GM13977 (cell line): Measurements from ENCODE around the gene NPL.

ENCODE experiments used
- DNase-seq: peaks from one replicate; pipeline ENCODE4 v3.0.0; 2012; ENCODE audit warnings: low spot score
- CTCF ChIP-seq: IDR thresholded peaks from 2 replicates; pipeline ENCODE4 v1.5.1; 2012; ENCODE audit warnings: mild to moderate bottlenecking, control low read depth; ENCODE audit not compliant: insufficient read depth; ENCODE audit errors: extremely low read depth, missing control alignments
- in situ Hi-C: fragments of 300-500 bp; cut with MboI; formaldehyde crosslinking; loops from one replicate; pipeline ENCODE4 v1.12.0; 2022; ENCODE audit warnings: low sequenced_read_pairs, low pct_unique_long_range_greater_than_20kb, mixed read lengths, inconsistent platforms; ENCODE audit not compliant: unreplicated experiment

NPL gene

GRCh38 chr1:182857212-182857611 is 67.6 kb downstream of the NPL start:
- DNase-seq, result no peak
- in situ Hi-C loops, result no loop called here
- no peak for TF ChIP-seq CTCF

- TF ChIP-seq CTCF, result no peak
- in situ Hi-C loops, result no loop called here
- DNase-seq, result no peak
Measured at GRCh38 chr1:182860658-182861057, 71.1 kb downstream of the NPL start.

GRCh38 chr1:182861994-182862393 is 72.4 kb downstream of the NPL start:
- TF ChIP-seq CTCF, result no peak
- DNase-seq, result no peak
- in situ Hi-C loops, result no loop called here

- in situ Hi-C loops, result no loop called here
- TF ChIP-seq CTCF, result no peak
- no peak for DNase-seq
Measured at GRCh38 chr1:182862827-182863226, 73.3 kb downstream of the NPL start.

- DNase-seq, result no peak
- no peak for TF ChIP-seq CTCF
- in situ Hi-C loops, result no loop called here
Measured at GRCh38 chr1:182863940-182864339, 74.4 kb downstream of the NPL start.

GRCh38 chr1:182867861-182868260 is 78.3 kb downstream of the NPL start:
- DNase-seq, result no peak
- TF ChIP-seq CTCF, result no peak
- in situ Hi-C loops, result no loop called here

- DNase-seq, result no peak
- in situ Hi-C loops, result no loop called here
- no peak for TF ChIP-seq CTCF
Measured at GRCh38 chr1:182869241-182869666, 79.7 kb downstream of the NPL start.
